NCI-H2081 treated with DMSO at 0.1 percent for 48 hours (cell line): Measurements from ENCODE around the gene STATH.
"Not testable (repeated sequence)": the region's sequence is repeated elsewhere in the genome, so short reads cannot be mapped to it uniquely, and the experiment has no call there.

ENCODE experiments used
- DNase-seq: peaks from one replicate; lab custom pipeline; 2025; lab: John Stamatoyannopoulos, UW

Gene STATH, protein sequence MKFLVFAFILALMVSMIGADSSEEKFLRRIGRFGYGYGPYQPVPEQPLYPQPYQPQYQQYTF

DNA sequence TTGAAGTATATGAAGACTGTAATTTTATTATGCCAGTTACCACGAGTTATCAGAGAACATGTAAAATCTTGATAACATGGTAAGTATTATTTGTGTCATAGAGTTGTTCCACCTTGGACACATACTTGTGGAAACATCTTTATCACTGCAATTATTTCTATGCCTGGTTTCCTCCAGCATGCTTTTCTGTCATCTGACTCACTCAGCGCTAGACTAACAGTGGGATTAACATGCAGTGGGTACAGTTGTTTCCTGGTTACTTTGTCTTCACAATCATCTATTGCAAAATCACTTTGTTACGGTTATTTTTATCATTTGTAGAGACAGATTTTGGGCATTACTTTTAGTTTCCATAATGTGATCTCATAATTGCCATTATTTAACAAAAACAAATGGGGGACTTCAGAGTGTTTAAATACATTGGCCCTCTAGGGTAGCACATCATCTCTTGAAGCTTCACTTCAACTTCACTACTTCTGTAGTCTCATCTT is at the start of gene STATH:
Gene STATH (plus strand): TSS at position 441 of the 491 bp plus-strand sequence. CDS start 2,472 bp downstream, outside the sequence.
- no peak for DNase-seq

DNA sequence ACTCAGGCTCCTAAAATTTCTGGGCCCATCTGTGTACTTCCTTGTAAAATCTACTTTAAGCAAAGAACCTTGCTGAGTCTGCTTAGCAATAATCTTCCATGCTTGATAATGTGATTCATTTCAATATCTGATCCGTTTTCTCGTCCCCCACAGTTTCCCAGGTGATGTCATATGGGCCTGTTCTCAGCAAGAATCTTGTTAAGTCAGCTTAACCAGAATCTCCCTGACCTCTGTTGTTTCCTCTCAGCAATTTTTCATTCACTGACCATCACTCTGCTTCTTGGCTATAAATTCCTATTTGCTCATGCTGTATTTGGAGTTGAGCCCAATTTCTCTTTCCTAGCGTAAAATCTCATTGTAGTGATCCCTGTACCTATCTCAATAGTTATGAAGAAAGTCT is 44.2 kb upstream of the STATH start:
- no peak for DNase-seq

DNA sequence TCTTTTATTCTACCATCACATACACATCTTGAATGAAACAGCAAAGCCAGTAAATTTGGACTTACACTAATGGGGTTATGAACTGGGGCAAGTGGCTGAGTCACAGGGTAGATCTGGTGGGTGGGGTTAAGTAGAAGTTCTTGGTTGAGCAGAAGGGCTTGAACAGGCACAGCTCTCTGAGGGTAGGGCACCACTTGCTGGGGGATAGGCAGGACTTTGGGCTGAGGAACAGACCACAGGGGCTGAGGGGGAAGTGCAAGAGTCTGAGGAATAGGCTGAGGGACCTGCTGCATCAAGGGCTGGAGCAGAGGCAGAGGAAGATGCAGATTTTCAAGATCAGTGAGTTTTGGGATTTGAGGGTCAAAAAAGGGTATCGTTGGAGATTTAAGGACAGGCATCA is 38.6 kb upstream of the STATH start:
- no peak for DNase-seq

DNA sequence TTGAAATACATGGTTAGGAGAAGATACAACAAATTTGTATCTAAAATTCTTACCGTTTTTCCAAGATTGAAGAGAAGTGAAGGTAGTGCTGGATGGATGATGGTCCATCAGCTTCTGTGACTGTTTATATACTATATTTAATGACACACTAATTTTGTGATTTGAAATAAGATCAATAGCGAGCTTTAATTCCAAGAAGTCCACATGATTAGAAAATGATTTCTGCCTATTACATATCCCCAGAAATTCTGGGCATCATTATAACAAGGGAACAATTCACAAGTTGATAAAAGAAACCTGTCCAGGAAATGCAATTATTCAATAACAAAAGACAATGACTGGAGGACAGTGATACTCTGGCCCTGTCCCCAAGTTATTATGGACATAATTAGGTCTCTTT is 30.1 kb upstream of the STATH start, which contains the start of gene CSN2:
Gene CSN2 (minus strand): TSS at position 101 of the 400 bp plus-strand sequence. CDS start 4,733 bp downstream, outside the sequence.
- no peak for DNase-seq

DNA sequence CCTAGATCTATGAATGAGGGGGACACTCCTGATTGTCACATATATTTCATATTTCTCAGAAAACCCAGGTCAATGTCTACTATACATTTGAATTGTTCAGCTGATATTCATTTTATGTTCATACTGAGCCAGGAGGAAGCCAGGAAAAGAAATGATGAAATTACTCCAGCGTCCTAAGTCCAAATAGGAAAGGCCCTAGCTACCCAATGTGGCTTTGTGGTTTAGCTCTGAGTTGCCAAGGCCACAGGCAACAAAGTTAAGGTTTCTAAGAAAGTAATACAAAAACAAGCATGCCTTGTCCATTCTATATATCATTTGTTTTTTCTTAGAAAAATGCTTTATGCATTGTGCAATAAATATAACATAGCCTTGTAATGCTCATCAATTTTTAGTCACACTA is 25.7 kb upstream of the STATH start:
- DNase-seq: no peak

DNA sequence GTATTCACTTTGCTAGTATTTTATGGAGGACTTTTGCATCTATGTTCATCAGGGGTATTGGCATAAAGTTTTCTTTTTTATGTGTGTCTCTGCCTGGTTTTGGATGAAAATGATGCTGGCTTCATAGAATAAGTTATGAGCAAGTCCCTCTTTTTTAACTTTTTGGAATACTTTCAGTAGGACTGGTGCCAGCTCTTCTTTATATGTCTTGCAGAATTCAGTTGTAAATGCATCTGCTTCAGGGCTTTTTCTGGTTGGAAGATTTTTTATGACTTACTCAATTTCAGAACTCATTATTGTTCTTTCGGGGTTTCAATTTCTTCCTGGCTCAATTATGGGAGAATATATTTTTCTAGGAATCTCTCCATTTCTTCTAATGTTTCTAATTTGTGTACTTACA is 21.1 kb upstream of the STATH start:
- no peak for DNase-seq

DNA sequence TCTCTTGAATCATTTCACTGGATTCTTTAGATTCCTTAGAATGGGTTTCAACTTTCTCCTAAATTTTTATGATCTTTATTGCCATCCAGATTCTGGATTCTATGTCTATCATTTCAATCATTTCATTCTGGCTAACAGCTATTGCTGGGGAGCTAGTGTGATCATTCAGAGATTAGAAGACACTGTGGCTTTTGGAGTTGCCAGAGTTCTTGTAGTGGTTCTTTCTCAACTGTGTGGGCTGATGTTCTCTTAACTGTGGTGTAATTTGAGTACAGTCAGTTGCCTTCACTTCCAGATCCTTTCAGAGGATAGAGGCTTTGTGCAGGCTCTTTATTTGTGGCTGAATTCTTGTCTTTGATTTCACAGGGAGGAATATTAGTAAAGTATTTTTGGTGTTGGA is 18.2 kb upstream of the STATH start:
- DNase-seq: no peak

DNA sequence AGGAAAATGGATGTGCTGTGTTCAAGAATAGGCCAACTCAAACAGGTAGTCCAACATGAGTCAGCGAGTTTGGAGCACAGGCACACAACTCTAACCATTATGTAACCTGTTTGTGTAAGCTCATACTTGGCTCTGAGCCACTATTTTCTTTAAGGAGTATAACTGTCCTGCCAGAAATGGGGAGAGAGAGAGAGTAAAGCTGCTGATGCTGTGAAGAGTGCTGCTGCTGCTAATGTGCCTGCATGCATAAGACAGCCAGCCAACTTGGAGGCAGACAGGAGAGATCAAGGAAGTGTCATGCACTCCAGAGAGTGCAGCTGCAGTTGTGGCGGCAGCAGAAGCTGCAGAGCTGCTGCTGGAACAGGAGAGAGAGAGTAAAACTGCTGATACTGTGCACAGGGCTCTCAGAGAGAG is 11.7 kb upstream of the STATH start:
- DNase-seq: no peak

DNA sequence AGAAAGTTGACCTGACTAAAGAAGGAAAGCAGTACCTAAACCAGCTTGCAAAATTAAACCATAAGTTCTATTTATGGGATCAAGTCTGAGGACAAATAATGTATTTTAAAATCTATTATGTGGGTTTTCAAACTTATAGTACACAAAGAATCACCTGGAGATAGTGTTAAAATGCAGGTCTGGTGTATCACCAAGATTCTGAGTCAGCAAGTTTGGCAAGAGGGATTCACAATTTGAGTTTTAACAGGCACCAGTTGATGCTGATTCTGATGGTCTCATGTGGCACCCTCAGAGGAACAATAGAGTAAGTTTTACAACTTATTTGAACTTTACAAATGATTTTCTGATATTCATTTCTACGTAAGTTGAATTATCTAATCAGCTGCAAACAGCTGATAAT is 9.1 kb upstream of the STATH start:
- DNase-seq: no peak

DNA sequence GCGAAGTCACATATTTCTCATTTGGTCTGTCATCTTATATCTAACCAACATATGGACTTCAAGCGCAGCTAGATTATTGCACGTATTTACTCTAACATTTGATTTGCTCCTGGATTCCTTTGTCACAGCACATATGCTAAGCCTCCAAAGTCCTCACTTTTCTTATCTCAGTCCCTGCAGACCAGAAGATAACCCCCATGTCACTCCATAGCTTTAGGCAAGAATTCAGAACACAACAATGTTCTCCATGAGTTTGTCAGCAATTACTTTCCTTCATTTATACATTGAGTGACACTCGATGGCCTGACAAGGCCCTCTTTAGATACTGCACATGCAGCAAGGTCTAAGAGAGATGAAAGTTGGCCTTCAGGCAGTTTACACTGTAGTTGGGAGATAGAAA is 4.8 kb upstream of the STATH start:
- DNase-seq: no peak

DNA sequence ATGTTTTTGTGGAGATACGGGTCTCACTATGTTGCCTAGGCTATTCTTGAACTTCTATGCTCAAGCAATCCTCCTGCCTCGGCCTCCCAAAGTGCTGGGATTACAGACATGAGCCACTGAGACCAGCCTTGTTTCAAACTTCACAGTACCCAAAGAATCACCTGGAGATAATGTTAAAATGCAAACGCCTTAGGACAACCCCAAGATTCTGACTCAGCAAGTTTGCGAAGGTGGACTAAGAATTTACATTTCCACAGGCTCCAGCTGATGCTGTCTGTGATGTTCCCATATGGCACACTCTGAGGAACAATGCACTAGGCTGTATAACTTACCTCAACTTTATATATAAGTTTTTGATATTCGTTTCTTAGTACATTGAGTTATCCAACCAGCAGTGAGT is 984 bp upstream of the STATH start:
- no peak for DNase-seq

DNA sequence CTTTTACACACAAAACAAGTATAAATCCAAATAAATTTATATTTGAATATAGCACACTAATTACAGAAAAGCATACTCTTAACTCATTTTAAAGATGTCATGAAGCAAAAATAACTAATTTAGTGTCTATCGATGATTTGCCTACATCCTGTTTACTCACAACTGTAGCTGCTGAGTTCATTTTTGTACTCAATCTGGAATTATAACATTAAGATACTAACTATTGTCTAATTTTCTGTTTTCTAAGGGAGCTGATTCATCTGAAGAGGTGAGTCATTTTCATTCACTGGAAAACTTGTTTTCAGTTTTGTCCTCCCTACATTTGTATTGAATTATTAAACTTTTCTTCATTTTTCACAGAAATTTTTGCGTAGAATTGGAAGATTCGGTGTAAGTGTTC is 3.7 kb downstream of the STATH start:
- DNase-seq: no peak

DNA sequence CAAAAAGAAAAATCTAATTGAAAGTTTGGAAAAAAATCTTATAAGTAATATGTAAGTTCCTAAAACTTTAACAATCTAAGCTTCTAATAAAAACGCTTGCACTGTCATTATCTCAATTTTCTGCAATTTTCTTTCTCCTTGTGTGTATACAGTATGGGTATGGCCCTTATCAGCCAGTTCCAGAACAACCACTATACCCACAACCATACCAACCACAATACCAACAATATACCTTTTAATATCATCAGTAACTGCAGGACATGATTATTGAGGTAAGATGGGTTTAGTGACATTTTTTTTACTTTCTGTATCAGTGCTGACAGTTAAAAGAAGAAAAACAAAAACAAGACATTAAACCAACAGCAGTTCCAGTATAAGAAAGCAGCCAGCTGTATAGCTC is 4.9 kb downstream of the STATH start:
- DNase-seq: no peak

DNA sequence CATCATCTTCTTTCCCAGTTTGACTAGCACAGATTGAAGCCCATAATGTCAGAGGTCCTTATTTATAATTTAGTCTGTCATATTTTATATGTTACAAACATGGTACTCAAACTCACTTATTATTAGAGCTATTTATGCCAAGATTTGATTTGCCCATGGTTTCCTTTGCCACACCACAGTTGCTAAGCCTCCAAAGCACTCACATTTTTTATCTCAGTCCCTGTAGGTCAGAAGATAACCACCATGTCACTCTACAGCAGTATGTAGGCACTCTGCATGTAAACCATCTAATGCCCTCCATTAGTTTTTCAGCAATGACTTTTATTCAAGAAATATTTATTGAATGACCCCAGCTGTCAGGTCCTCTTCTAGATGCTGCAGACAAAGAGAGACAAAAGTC is 6.7 kb downstream of the STATH start:
- no peak for DNase-seq

DNA sequence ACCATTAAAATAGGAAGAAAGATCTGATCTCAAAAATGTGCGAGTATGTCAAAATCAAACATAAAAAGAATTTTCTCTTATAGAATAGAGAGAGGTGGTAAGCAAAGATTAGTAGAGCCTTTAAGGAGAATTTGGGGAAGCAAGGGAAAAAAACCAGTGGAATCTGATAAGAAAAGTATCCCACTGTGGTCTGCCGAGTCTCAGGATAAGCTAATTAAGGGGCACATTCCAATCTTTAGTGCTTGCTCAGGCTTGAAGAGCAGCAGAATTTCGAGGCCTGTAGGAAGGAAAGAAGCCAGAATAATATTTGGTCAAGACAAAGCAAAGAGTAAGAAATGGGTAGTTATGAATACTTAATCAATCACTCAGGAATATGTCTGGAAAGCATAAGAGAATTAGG is 13.0 kb downstream of the STATH start:
- no peak for DNase-seq

DNA sequence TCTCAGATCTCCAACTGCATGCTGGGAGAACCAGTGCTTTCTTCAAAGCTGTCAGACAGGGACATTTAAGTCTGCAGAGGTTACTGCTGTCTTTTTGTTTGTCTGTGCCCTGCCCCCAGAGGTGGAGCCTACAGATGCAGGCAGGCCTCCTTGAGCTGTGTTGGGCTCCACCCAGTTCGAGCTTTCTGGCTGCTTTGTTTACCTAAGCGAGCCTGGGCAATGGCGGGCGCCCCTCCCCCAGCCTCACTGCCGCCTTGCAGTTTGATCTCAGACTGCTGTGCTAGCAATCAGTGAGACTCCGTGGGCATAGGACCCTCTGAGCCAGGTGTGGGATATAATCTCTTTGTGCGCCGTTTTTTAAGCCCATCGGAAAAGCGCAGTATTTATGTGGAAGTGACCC is 23.2 kb downstream of the STATH start:
- DNase-seq: not testable (repeated sequence)

DNA sequence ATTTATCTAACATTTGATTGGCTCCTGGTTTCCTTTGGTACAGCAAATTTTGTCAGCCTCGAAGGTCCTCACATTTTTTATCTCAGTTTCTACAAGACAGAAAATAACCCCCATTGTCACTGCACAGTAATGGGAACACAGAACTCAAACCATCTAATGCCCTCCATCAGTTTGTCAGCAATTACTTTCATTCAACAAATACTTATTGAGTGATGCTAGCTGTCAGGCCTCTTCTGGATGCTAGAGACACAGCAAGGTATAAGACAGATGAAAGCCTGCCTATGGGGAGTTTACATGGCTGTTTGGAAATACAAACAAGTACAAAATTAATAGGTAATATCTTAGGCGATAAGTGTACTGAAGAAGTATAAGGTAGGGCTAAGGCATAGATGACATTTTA is 27.5 kb downstream of the STATH start:
- DNase-seq: no peak

DNA sequence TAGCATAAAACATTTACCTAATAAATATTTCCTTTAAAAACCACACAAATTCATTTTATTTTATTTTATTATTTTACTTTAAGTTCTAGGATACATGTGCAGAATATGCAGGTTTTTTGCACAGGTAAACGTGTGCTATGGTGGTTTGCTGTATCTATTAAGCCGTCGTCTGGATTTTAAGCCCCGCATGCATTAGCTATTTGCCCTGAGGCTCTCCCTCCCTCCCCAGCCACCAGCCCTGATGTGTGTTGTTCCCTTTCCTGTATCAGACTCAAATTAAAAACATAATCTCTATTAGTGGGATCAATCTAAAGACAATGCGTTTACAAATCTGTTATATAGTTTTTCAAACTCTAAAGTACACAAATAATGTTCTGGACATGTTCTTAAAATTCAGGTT is 31.2 kb downstream of the STATH start:
- no peak for DNase-seq

DNA sequence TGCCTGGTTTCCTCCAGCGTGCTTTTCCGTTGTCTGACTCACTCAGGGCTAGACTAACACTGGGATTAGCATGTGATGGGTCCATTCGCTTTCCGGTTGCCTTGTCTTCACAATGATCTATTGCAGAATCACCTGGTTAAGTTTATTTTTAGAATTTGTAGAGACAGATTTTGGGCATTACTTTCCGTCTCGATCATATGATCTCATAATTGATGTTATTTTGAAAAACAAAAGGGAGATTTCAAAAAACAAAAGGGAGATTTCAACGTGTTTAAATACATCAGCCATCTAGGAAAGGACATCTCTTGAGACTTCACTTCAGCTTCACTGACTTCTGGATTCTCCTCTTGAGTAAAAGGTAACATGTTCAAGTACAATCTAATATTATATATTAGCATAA is 32.4 kb downstream of the STATH start, which contains the start of gene HTN3:
Gene HTN3 (plus strand): TSS at position 301 of the 400 bp plus-strand sequence. CDS start 2,282 bp downstream, outside the sequence.
- not testable (repeated sequence) for DNase-seq

DNA sequence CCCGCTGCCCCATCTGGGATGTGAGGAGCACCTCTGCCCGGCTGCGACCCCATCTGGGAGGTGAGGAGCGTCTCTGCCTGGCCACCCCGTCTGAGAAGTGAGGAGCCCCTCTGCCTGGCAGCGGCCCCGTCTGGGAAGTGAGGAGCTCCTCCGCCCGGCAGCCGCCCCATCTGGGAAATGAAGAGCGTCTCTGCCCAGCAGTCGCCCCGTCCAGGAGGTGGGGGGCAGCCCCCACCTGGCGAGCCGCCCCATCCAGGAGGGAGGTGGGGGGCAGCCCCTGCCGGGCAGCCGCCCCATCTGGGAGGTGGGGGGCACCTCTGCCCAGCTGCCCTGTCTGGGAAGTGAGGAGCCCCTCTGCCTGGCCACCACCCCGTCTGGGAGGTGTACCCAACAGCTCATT is 41.8 kb downstream of the STATH start:
- DNase-seq: not testable (repeated sequence)

DNA sequence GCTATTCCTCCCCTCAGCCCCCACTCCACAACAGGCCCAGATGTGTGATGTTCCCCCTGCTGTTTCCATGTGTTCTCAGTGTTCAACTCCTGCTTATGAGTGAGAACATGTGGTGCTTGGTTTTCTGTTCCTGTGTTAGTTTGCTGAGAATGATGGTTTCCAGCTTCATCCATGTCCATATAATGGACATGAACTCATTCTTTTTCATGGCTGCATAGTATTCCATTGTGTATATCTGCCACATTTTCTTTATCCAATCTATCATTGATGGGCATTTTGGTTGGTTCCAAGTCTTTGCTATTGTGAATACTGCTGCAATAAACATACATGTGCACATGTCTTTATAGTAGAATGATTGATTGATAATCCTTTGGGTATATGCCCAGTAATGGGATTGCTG is 44.2 kb downstream of the STATH start:
- not testable (repeated sequence) for DNase-seq

DNA sequence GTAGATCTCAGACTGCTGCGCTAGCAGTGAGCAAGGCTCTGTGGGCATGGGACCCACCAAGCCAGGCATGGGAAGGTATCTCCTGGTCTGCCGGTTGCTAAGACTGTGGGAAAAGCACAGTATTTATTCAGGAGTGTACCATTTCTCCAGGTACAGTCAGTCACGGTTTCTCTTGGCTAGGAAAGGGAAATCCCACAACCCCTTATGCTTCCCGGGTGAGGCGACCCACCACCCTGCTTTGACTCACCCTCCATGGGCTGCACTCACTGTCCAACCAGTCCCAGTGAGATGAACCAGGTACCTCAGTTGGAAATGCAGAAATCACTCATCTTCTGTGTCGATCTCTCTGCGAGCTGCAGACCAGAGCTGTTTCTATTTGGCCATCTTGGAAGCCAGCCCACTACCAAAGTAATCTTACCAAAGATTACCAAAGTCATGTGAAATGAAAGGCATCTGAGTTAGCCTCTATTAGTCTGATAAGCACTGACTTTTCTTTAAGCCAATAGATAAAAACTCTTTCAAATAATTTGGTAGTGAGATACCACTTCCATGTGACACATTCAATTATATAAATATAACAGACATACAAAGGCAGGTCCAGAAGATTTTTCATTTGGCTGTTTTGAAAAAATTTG is 46.0 kb downstream of the STATH start:
- no peak for DNase-seq

DNA sequence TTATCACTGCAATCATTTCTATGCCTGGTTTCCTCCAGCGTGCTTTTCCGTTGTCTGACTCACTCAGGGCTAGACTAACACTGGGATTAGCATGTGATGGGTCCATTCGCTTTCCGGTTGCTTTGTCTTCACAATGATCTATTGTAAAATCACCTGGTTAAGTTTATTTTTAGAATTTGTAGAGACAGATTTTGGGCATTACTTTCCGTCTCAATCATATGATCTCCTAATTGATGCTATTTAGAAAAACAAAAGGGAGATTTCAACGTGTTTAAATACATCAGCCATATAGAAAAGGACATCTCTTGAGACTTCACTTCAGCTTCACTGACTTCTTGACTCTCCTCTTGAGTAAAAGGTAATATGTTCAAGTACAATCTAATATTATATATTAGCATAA is 54.4 kb downstream of the STATH start, which contains the start of gene HTN1:
Gene HTN1 (plus strand): TSS at position 301 of the 400 bp plus-strand sequence. CDS start 2,639 bp downstream, outside the sequence.
- DNase-seq: not testable (repeated sequence)
